Body of pancreas (tissue), 4 donors: Measurements from ENCODE around the gene EDC4.

Experiments used
- POLR2A ChIP-seq, 3 donors: fragments of 450-650 bp; IDR thresholded peaks; one replicate each; pipeline ENCODE4 v1.6.1; 2016; ENCODE audit warnings: antibody characterized with exemption in 3 of 3, mild to moderate bottlenecking in 2 of 3
- TF ChIP-seq, protein P1 (sequence below), 7 experiments: fragments of 450-650 bp in 4 of 7; fragments of 200-600 bp in 3 of 7; sonication (generic) in 3 of 7; IDR thresholded peaks; one replicate each; pipeline ENCODE4 v1.5.1; 2016 to 2019; ENCODE audit warnings: antibody characterized with exemption in 7 of 7

GRCh38 chr16:67844497-67844896 lies 28.4 kb upstream of the EDC4 start:
- no peak for TF ChIP-seq POLR2A (IDR thresholded peaks at IDR 0.05)
- TF ChIP-seq, protein P1, sequence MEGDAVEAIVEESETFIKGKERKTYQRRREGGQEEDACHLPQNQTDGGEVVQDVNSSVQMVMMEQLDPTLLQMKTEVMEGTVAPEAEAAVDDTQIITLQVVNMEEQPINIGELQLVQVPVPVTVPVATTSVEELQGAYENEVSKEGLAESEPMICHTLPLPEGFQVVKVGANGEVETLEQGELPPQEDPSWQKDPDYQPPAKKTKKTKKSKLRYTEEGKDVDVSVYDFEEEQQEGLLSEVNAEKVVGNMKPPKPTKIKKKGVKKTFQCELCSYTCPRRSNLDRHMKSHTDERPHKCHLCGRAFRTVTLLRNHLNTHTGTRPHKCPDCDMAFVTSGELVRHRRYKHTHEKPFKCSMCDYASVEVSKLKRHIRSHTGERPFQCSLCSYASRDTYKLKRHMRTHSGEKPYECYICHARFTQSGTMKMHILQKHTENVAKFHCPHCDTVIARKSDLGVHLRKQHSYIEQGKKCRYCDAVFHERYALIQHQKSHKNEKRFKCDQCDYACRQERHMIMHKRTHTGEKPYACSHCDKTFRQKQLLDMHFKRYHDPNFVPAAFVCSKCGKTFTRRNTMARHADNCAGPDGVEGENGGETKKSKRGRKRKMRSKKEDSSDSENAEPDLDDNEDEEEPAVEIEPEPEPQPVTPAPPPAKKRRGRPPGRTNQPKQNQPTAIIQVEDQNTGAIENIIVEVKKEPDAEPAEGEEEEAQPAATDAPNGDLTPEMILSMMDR (IDR thresholded peaks at IDR 0.05), result peak in 1 of 7 experiments; percentile 5
